Vagina (tissue), 2 donors: ENCODE results near the gene TMEM59L.

ENCODE experiments used
- POLR2A ChIP-seq, 2 donors: fragments of 450-650 bp; IDR thresholded peaks; one replicate each; pipeline ENCODE4 v1.6.1; 2017; ENCODE audit warnings: antibody characterized with exemption in 2 of 2, mild to moderate bottlenecking in 2 of 2, moderate library complexity in 2 of 2
- POLR2AphosphoS5 ChIP-seq, 2 donors: sonication (generic); formaldehyde crosslinking; IDR thresholded peaks; one replicate each; pipeline ENCODE4 v1.9.0; 2017; ENCODE audit warnings: antibody characterized with exemption in 2 of 2, mild to moderate bottlenecking in 2 of 2, low read depth in 1 of 2; ENCODE audit not compliant: insufficient read depth in 1 of 2
- TF ChIP-seq, protein P1 (sequence below), 3 experiments: fragments of 450-650 bp in 2 of 3; fragments of 200-600 bp in 1 of 3; sonication (generic) in 1 of 3; IDR thresholded peaks; one replicate each; pipeline ENCODE4 v1.5.1; 2017 to 2019; ENCODE audit warnings: antibody characterized with exemption in 3 of 3, mild to moderate bottlenecking in 2 of 3, moderate library complexity in 2 of 3

DNA sequence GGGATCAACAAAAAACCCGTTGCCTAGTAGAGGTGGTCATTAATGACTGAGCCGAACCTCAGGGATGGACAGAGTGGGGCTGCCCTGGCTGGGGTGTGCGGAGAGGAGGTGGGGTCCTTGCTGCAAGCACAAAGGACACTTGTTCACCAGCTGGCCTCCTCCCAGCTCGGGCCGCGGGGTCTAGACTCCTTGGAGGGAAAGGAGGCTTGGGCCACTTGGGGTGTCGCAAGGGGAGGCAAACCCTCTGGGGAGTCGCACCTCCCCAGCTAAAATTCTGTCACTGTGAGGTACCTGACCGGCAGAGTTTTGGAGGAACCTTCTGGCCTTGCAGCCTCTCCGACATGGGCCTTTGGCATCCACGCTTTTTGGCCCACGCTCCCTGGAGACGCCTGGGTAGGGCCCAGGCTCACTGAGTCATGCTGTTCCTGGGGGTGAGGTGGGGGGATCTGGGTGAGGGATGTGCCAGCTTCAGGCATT lies 32.4 kb downstream of the TMEM59L start:
- TF ChIP-seq, protein P1, sequence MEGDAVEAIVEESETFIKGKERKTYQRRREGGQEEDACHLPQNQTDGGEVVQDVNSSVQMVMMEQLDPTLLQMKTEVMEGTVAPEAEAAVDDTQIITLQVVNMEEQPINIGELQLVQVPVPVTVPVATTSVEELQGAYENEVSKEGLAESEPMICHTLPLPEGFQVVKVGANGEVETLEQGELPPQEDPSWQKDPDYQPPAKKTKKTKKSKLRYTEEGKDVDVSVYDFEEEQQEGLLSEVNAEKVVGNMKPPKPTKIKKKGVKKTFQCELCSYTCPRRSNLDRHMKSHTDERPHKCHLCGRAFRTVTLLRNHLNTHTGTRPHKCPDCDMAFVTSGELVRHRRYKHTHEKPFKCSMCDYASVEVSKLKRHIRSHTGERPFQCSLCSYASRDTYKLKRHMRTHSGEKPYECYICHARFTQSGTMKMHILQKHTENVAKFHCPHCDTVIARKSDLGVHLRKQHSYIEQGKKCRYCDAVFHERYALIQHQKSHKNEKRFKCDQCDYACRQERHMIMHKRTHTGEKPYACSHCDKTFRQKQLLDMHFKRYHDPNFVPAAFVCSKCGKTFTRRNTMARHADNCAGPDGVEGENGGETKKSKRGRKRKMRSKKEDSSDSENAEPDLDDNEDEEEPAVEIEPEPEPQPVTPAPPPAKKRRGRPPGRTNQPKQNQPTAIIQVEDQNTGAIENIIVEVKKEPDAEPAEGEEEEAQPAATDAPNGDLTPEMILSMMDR (IDR thresholded peaks at IDR 0.05), result no peak
- TF ChIP-seq POLR2AphosphoS5 (IDR thresholded peaks at IDR 0.05; ENCODE audit: insufficient read depth in 1 of 2, low read depth in 1 of 2) (no peak), POLR2A (IDR thresholded peaks at IDR 0.05) (no peak)
